GM19193 (cell line): ENCODE results near the gene AIF1.

Experiments
- POLR2A ChIP-seq: IDR thresholded peaks from 4 replicates; pipeline ENCODE4 v1.6.1; 2011; ENCODE audit not compliant: insufficient read depth, insufficient read length; ENCODE audit errors: extremely low read depth

AIF1 gene

DNA sequence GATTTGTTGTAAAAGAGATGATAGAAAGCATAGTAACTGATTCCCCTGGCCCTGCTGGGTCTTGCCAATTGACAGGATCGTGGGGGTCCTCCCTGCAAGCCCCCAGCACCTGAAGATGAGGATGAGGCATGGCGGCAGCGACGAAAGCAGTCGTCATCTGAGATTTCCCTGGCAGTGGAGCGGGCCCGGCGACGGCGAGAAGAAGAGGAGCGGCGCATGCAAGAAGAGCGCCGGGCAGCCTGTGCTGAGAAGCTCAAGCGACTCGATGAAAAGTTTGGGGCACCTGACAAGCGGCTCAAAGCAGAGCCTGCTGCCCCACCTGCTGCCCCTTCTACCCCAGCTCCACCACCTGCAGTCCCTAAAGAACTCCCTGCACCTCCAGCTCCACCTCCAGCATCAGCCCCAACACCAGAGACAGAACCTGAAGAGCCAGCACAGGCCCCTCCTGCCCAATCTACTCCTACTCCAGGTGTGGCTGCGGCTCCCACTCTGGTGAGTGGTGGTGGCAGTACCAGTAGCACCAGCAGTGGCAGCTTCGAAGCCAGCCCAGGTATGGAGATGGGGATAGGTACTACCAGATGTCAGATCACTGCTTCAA, 12.8 kb downstream of the AIF1 start:
- TF ChIP-seq POLR2A, result no peak

GRCh38 chr6:31629014-31629413, 14.0 kb downstream of the AIF1 start:
- no peak for TF ChIP-seq POLR2A

DNA sequence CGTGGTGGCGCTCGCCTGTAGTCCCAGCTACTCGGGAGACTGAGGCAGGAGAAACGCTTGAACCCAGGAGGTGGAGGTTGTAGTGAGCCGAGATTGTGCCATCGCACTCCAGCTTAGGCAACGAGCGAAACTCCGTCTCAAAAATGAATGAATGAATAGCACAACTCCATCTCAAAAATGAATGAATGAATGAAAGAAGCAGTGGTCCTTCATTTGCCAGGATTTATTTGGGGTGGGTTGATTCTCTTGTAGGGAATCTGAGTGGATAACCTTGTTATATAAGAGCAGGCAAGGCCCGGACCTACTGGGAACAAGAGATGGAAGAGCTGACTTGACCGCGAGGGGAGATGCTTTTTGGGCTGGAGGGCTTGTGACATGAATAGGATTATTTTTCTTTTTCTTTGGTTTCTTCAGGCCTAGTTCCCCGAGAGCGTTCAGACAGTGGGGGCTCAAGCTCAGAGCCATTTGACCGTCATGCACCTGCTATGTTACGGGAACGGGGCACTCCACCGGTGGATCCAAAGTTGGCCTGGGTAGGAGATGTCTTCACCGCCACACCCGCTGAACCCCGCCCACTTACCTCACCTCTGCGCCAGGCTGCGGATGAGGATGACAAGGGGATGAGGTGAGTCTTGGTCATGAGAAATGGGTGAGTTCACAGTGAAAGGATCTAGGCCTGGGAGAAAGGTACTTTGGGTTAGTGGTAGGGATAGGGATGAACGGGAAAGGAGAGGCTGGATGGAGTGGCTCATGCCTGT, 15.3 kb downstream of the AIF1 start:
- TF ChIP-seq POLR2A, result no peak

DNA sequence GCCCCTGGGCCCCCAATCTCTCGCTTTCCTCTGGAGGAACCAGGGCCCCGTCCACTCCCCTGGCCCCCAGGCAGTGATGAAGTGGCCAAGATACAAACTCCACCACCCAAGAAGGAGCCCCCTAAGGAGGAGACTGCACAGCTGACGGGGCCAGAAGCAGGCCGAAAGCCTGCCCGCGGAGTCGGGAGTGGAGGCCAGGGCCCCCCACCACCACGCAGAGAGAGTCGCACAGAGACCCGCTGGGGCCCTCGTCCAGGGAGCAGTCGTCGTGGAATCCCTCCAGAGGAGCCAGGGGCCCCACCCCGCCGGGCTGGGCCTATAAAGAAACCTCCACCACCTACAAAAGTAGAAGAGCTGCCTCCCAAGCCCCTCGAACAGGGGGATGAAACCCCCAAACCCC, 16.2 kb downstream of the AIF1 start:
- no peak for TF ChIP-seq POLR2A

DNA sequence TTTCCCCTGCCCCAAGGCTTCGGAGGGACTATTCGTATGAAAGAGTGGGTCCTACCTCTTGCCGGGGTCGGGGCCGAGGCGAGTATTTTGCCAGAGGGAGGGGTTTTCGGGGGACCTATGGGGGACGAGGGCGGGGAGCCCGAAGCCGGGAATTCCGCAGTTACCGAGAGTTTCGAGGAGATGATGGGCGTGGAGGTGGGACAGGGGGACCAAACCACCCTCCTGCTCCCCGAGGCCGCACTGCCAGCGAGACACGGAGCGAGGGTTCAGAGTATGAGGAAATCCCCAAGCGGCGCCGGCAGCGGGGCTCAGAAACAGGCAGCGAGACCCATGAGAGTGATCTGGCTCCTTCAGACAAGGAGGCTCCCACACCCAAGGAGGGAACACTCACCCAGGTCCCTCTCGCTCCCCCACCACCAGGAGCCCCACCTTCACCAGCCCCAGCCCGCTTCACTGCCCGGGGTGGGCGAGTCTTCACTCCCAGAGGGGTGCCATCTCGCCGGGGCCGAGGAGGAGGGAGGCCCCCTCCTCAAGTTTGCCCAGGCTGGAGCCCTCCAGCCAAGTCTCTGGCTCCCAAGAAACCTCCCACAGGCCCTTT, 16.7 kb downstream of the AIF1 start:
- TF ChIP-seq POLR2A, result no peak

DNA sequence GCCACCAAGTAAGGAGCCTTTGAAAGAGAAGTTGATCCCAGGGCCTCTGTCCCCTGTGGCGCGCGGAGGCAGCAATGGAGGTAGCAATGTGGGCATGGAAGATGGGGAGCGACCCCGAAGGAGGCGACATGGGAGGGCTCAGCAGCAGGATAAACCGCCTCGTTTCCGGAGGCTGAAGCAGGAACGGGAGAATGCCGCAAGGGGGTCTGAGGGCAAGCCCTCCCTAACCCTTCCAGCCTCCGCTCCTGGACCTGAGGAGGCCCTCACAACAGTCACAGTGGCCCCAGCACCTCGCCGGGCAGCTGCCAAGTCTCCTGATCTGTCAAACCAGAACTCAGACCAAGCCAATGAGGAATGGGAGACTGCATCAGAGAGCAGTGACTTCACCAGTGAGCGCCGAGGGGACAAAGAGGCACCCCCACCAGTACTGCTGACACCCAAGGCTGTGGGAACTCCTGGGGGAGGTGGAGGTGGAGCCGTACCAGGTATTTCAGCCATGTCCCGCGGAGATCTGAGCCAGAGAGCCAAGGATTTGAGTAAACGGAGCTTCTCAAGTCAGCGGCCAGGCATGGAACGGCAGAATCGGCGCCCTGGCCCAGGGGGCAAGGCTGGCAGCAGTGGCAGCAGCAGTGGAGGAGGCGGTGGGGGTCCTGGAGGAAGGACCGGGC, 17.4 kb downstream of the AIF1 start:
- peak; percentile 32 for TF ChIP-seq POLR2A

- TF ChIP-seq POLR2A, result no peak
These were observed 18.4 kb downstream of the AIF1 start for GRCh38 chr6:31633447-31633846.

- no peak for TF ChIP-seq POLR2A
These were observed 19.1 kb downstream of the AIF1 start for GRCh38 chr6:31634131-31634530.

DNA sequence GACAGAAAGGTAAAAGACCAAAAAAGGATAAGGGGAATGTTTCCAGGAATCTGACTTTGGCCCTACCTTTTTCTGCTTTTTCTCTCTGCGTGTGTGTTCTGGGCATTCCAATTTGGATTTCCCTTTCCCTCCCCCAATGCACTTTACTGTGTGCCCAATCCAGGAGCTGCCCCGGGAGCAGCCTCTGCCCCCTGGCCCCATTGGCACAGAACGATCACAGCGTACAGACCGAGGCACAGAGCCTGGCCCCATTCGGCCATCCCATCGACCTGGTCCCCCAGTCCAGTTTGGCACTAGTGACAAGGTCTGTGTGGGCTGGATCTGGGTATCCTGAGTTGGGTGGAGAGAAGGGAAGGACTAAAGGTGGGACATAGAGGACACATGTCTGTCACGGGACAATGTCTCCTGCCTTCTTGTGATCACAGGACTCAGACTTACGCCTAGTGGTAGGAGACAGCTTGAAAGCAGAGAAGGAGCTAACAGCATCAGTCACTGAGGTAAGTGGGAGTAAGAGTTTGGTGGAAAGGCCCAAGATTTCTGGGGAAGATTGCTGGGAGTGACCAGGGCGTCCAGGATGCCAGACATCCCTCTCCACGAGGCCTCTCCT, 20.0 kb downstream of the AIF1 start:
- no peak for TF ChIP-seq POLR2A

DNA sequence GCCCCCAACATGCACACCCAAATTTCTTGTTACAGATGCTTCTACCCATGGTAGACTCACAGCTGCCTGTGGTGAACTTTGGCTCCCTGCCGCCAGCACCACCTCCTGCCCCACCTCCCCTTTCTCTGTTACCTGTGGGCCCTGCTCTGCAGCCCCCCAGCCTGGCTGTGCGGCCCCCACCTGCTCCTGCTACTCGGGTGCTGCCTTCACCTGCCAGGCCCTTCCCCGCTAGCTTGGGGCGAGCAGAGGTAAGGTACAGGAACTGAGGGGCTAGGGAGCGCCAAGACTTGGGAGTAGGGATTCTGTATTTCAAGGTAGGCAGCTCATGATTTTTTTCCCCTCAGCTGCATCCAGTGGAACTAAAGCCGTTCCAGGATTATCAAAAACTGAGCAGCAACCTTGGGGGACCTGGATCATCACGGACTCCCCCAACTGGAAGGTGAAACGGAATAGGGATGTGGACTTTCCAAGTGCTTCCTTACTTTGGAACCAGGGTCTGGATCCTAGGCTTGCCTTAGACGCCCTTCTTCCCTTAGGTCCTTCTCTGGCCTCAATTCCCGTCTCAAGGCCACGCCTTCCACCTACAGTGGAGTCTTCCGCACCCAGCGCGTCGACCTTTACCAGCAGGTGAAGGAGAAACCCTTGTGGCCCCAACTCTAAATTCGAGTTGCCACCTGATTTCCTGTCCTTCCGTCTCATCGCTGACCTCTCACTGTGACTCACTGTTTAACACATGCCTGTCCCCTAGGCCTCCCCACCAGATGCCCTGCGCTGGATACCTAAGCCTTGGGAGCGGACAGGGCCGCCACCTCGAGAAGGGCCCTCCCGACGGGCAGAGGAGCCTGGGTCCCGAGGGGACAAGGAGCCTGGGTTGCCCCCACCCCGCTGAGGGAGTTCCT, 21.9 kb downstream of the AIF1 start:
- peak; percentile 17 for TF ChIP-seq POLR2A

DNA sequence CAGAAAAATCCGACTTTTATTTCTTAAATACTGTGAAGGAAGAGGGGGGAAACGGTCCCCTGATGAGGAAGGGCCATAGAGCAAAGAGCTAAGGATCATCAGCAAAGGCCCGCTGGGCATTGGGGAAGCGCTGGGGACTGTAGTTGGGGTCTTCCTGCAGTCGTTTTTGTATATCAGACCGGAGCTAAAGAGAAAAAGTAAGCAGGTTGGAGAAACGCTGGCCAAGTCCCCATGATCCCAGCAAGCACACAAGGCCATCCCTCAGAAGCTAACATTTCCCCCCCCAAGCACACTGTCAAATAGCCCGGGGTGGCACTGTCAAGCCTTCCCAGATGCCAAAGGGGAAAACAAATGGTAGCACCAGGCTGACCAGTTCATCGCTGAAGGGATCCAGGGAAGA, 24.0 kb downstream of the AIF1 start:
- peak; percentile 12 for TF ChIP-seq POLR2A

GRCh38 chr6:31639449-31639861, 24.4 kb downstream of the AIF1 start:
- no peak for TF ChIP-seq POLR2A

- TF ChIP-seq POLR2A, result no peak
These were observed 25.6 kb downstream of the AIF1 start for GRCh38 chr6:31640612-31641011.

- no peak for TF ChIP-seq POLR2A
These were observed 26.3 kb downstream of the AIF1 start for GRCh38 chr6:31641370-31641769.
